Motor neuron (in vitro differentiated cells): Measurements from ENCODE around the gene SNTA1. TPM values are rescaled to one million over a fixed set of nuclear protein-coding genes. Genes with fewer than 3 reads are reported as not detected.
"Not testable (repeated sequence)": the region's sequence is repeated elsewhere in the genome, so short reads cannot be mapped to it uniquely, and the experiment has no call there.

Source experiments
- ATAC-seq, 8 experiments: fragments of 200-7000 bp; cut with Tn5 transposase; replicated peaks in 6 of 8; 2 replicates each; pipeline ENCODE4 v1.8.0; 2021; ENCODE audit warnings: mild to moderate bottlenecking in 8 of 8, moderate library complexity in 8 of 8
- H3K27ac ChIP-seq, 2 donors: fragments of 250-450 bp; sonication (Bioruptor Pico); 2 replicates each; pipeline ENCODE4 v1.9.0; 2021; ENCODE audit warnings: antibody characterized with exemption in 2 of 2, mild to moderate bottlenecking in 2 of 2, moderate library complexity in 1 of 2
- H3K4me1 ChIP-seq, 2 donors: fragments of 250-450 bp; sonication (Bioruptor Pico); replicated peaks in 1 of 2; 2 replicates each; pipeline ENCODE4 v1.6.1; 2021; ENCODE audit warnings: antibody characterized with exemption in 2 of 2, mild to moderate bottlenecking in 2 of 2, moderate library complexity in 1 of 2
- H3K4me3 ChIP-seq, 5 donors: fragments of 250-450 bp; sonication (Bioruptor Pico); 2 replicates each; pipeline ENCODE4 v1.9.0; 2021; ENCODE audit warnings: antibody characterized with exemption in 5 of 5, mild to moderate bottlenecking in 5 of 5, moderate library complexity in 4 of 5
- WGBS, 10 experiments: fragments of 450-650 bp; shearing (Covaris generic); methylation state at CpG; one replicate each; pipeline ENCODE4 v1.0.0; 2022; 5-methylcytosine and 5-hydroxymethylcytosine counted together
- in situ Hi-C, 9 experiments: fragments of 400-800 bp; cut with MboI; loops; one replicate each; pipeline ENCODE4 v1.15.0; 2021; ENCODE audit warnings: low sequenced_read_pairs in 9 of 9, low pct_unique_long_range_greater_than_20kb in 2 of 9; ENCODE audit not compliant: unreplicated experiment in 9 of 9
- total RNA-seq, 8 experiments: library from RNA; unstranded; fragments of 300-600 nt; gene quantifications; 2 replicates each; pipeline versions ENCODE4 v1.2.3 to v1.2.4, GENCODE V29; 2022

The SNTA1 gene
- 10 to 100 TPM in 1 of 8 experiments, 1 to 10 TPM in 7; 3.3 to 14.4 (median 4.8) TPM for total RNA-seq

GRCh38 chr20:33443512-33444239, at the start of gene SNTA1:
Gene SNTA1 (minus strand): TSS chr20:33443763. CDS start chr20:33443620, 143 bp downstream.
- peak within 1 kb of the TSS; percentile 61 to 91 (median 66) for H3K4me3 ChIP-seq
- in situ Hi-C loops: no loop called here
- WGBS, 10 experiments: 0% methylated on average over 2 to 5 of the region's 75 CpGs; no CpG with 5 or more reads in 7 of the 10 experiments
- peaks cover 0 to 3% of the 10 kb centered on the region in 2 donors for H3K4me1 ChIP-seq
- H3K27ac ChIP-seq: peak within 1 kb of the TSS in 1 of 2 donors; percentile 4
- ATAC-seq: peak; percentile 80 to 94 (median 90)

- Histone ChIP-seq H3K27ac (peak overlapping the region in 1 of 2 donors; percentile 87), H3K4me3 (peak overlapping the region; percentile 65 to 92 (median 71)), H3K4me1 (peaks cover 7 to 8% of the 10 kb centered on the region in 2 donors)
- in situ Hi-C loops: no loop called here
- 29 to 77% (median 58%) methylated on average over 3 to 8 of the region's 8 CpGs for WGBS, 10 experiments
- ATAC-seq: no peak
Observed at GRCh38 chr20:33490934-33491656, 47.5 kb upstream of the SNTA1 start.

GRCh38 chr20:33490023-33490933, 46.7 kb upstream of the SNTA1 start, which contains the start of gene CBFA2T2:
Gene CBFA2T2 (plus strand): TSS chr20:33490096. CDS start chr20:33490268, 172 bp downstream.
- in situ Hi-C loops: no loop called here
- Histone ChIP-seq H3K4me1 (peaks cover 7 to 8% of the 10 kb centered on the region in 2 donors), H3K4me3 (peak within 1 kb of the TSS; percentile 65 to 92 (median 71)), H3K27ac (peak within 1 kb of the TSS; percentile 87 to 89)
- ATAC-seq: peak in 5 of 8 experiments; percentile 65 to 80 (median 68)
- WGBS, 10 experiments: 0 to 33% (median 5%) methylated on average over 1 to 5 of the region's 105 CpGs; no CpG with 5 or more reads in 2 of the 10 experiments

- in situ Hi-C loops: no loop called here
- 0 to 47% (median 37%) methylated on average over 2 to 10 of the region's 36 CpGs; no CpG with 5 or more reads in 3 of the 10 experiments for WGBS, 10 experiments
- H3K4me1 ChIP-seq: peaks cover 7 to 8% of the 10 kb centered on the region in 2 donors
- ATAC-seq: peak; percentile 91 to 97 (median 96)
- peak overlapping the region; percentile 52 to 74 for H3K27ac ChIP-seq
- peak overlapping the region; percentile 65 to 92 (median 71) for H3K4me3 ChIP-seq
Observed at GRCh38 chr20:33489495-33490022, 46.0 kb upstream of the SNTA1 start.

- in situ Hi-C loops, H3K4me1 ChIP-seq, ATAC-seq: not testable (repeated sequence)
- 77 to 100% (median 90%) methylated on average over 1 to 19 of the region's 32 CpGs for WGBS, 10 experiments
- H3K4me3 ChIP-seq: peak overlapping the region; percentile 65 to 92 (median 71)
- H3K27ac ChIP-seq: peak overlapping the region; percentile 52 to 74
Observed at GRCh38 chr20:33488661-33489494, 45.3 kb upstream of the SNTA1 start.

GRCh38 chr20:33488201-33488600, 44.6 kb upstream of the SNTA1 start:
- no peak overlapping the region for H3K27ac ChIP-seq
- ATAC-seq: no peak
- peaks cover 7 to 8% of the 10 kb centered on the region in 2 donors for H3K4me1 ChIP-seq
- WGBS, 10 experiments: 82 to 100% (median 96%) methylated on average over 2 to 9 of the region's 10 CpGs; no CpG with 5 or more reads in 1 of the 10 experiments
- in situ Hi-C loops: no loop called here
- no peak overlapping the region for H3K4me3 ChIP-seq

- in situ Hi-C loops, ATAC-seq, H3K27ac ChIP-seq, H3K4me1 ChIP-seq, H3K4me3 ChIP-seq: not testable (repeated sequence)
- 82 to 100% (median 92%) methylated on average over 1 to 5 of the region's 5 CpGs; no CpG with 5 or more reads in 5 of the 10 experiments for WGBS, 10 experiments
Observed at GRCh38 chr20:33483186-33483585, 39.6 kb upstream of the SNTA1 start.

- H3K27ac ChIP-seq: no peak overlapping the region
- H3K4me1 ChIP-seq: no peaks in the 10 kb centered on the region
- 70 to 98% (median 88%) methylated on average over 2 to 6 of the region's 6 CpGs; no CpG with 5 or more reads in 4 of the 10 experiments for WGBS, 10 experiments
- ATAC-seq: peak in 2 of 8 experiments; percentile 36 to 73
- H3K4me3 ChIP-seq: no peak overlapping the region
- in situ Hi-C loops: no loop called here
Observed at GRCh38 chr20:33482581-33482980, 39.0 kb upstream of the SNTA1 start.

- Histone ChIP-seq H3K4me1 (no peaks in the 10 kb centered on the region), H3K4me3 (no peak overlapping the region), H3K27ac (no peak overlapping the region)
- no peak for ATAC-seq
- 60 to 100% (median 85%) methylated on average over 1 to 7 of the region's 8 CpGs for WGBS, 10 experiments
- in situ Hi-C loops: no loop called here
Observed at GRCh38 chr20:33481431-33481941, 37.9 kb upstream of the SNTA1 start.

GRCh38 chr20:33480048-33480447, 36.5 kb upstream of the SNTA1 start:
- no peak overlapping the region for H3K4me3 ChIP-seq
- ATAC-seq: peak in 3 of 8 experiments; percentile 71 to 87 (median 73)
- H3K27ac ChIP-seq: no peak overlapping the region
- in situ Hi-C loops: no loop called here
- H3K4me1 ChIP-seq: peaks cover 10 to 12% of the 10 kb centered on the region in 2 donors
- WGBS, 10 experiments: 40 to 100% (median 84%) methylated on average over 2 to 5 of the region's 5 CpGs; no CpG with 5 or more reads in 4 of the 10 experiments
